Peyer's patch (tissue), 4 donors: ENCODE data around the gene HSDL2.

Source experiments
- CTCF ChIP-seq, 6 experiments: fragments of 450-650 bp in 4 of 6; fragments of 200-600 bp in 2 of 6; sonication (generic) in 1 of 6; IDR thresholded peaks; one replicate each; pipeline ENCODE4 v1.5.1; 2017 to 2019; ENCODE audit warnings: antibody characterized with exemption in 6 of 6, mild to moderate bottlenecking in 3 of 6, moderate library complexity in 1 of 6
- POLR2A ChIP-seq, 2 donors: fragments of 450-650 bp; IDR thresholded peaks; one replicate each; pipeline ENCODE4 v1.5.1; 2017; ENCODE audit warnings: antibody characterized with exemption in 2 of 2, mild to moderate bottlenecking in 2 of 2, moderate library complexity in 2 of 2

- TF ChIP-seq CTCF (IDR thresholded peaks at IDR 0.05) (no peak), POLR2A (IDR thresholded peaks at IDR 0.05) (no peak)
These were observed 24.6 kb downstream of the HSDL2 start for GRCh38 chr9:112404508-112404932.
